K562 treated with DMSO at 1 percent for 48 hours (cell line): ENCODE measurements around the gene TM4SF1. TPM values are rescaled to one million over a fixed set of nuclear protein-coding genes. Genes with fewer than 3 reads are reported as not detected.

Experiments used
- total RNA-seq: library from RNA; unstranded; fragments of 300-600 nt; gene quantifications from 2 replicates; pipeline ENCODE4 v1.2.3, GENCODE V29; 2022; ENCODE audit warnings: low replicate concordance; ENCODE audit errors: extremely low read depth

TM4SF1 gene
- total RNA-seq, result not detected in 2 replicates

GRCh38 chr3:149377408-149378364 lies at the start of gene TM4SF1:
TM4SF1 (minus strand) TSS chr3:149377649; CDS start chr3:149377547, 102 bp downstream.

GRCh38 chr3:149333176-149333859 lies 44.1 kb downstream of the TM4SF1 start, which contains the start of gene TM4SF18:
TM4SF18 (minus strand) TSS chr3:149333636; CDS start chr3:149333382, 254 bp downstream.

Other genes starting within 250 kb of the TM4SF1 start
- gene HPS3, start 248.0 kb downstream of the TM4SF1 start, total RNA-seq, result not detected in 2 replicates
- not detected in 2 replicates for gene CP, start 155.8 kb downstream of the TM4SF1 start, total RNA-seq
- gene TM4SF18, start 44.0 kb downstream of the TM4SF1 start, total RNA-seq, result not detected in 2 replicates
- gene TM4SF4, start 97.0 kb upstream of the TM4SF1 start, total RNA-seq, result not detected in 2 replicates